Spleen (tissue), 11 donors: Measurements from ENCODE around the gene ITCH. TPM values are rescaled to one million over a fixed set of nuclear protein-coding genes. Genes with fewer than 3 reads are reported as not detected.
"Not testable (repeated sequence)": the region's sequence is repeated elsewhere in the genome, so short reads cannot be mapped to it uniquely, and the experiment has no call there.

Source experiments
- DNase-seq: peaks from one replicate; pipeline ENCODE4 v3.0.0-alpha.2; 2020
- H3K27ac ChIP-seq, 8 donors: fragments of 200-600 bp; sonication (generic) in 7 of 8; 1 replicate in 4 of 8; 2 replicates in 4 of 8; pipeline versions ENCODE4 v1.5.0 to v1.8.0; 2016 to 2021; ENCODE audit warnings: inconsistent platforms in 4 of 8, mild to moderate bottlenecking in 4 of 8, moderate library complexity in 1 of 8
- H3K27me3 ChIP-seq, 7 donors: fragments of 200-600 bp; sonication (generic) in 6 of 7; replicated peaks in 1 of 7; 1 replicate in 4 of 7; 2 replicates in 3 of 7; pipeline versions ENCODE4 v1.5.0 to v1.8.0; 2016 to 2021; ENCODE audit warnings: inconsistent platforms in 3 of 7, mild to moderate bottlenecking in 1 of 7
- H3K36me3 ChIP-seq, 6 donors: fragments of 200-600 bp; sonication (generic) in 5 of 6; 1 replicate in 4 of 6; 2 replicates in 2 of 6; pipeline versions ENCODE4 v1.5.0 to v1.8.0; 2016 to 2021; ENCODE audit warnings: inconsistent platforms in 2 of 6
- H3K4me1 ChIP-seq, 6 donors: fragments of 200-600 bp; sonication (generic) in 5 of 6; 1 replicate in 3 of 6; 2 replicates in 3 of 6; pipeline versions ENCODE4 v1.5.0 to v1.8.0; 2016 to 2021; ENCODE audit warnings: inconsistent platforms in 3 of 6
- H3K4me3 ChIP-seq, 8 donors: fragments of 200-600 bp; sonication (generic) in 7 of 8; 1 replicate in 4 of 8; 2 replicates in 4 of 8; pipeline versions ENCODE4 v1.5.0 to v1.8.0; 2016 to 2021; ENCODE audit warnings: inconsistent platforms in 4 of 8, mild to moderate bottlenecking in 4 of 8, moderate library complexity in 2 of 8
- H3K9me3 ChIP-seq, 8 donors: fragments of 200-600 bp; sonication (generic) in 7 of 8; 1 replicate in 4 of 8; 2 replicates in 4 of 8; pipeline versions ENCODE4 v1.5.0 to v1.8.0; 2016 to 2021; ENCODE audit warnings: inconsistent platforms in 4 of 8
- POLR2A ChIP-seq, 3 donors: fragments of 450-650 bp; IDR thresholded peaks; one replicate each; pipeline ENCODE4 v1.5.1; 2017; ENCODE audit warnings: antibody characterized with exemption in 3 of 3, mild to moderate bottlenecking in 1 of 3
- POLR2AphosphoS5 ChIP-seq, 3 donors: sonication (generic); formaldehyde crosslinking; IDR thresholded peaks; one replicate each; pipeline ENCODE4 v1.5.1; 2017; ENCODE audit warnings: antibody characterized with exemption in 3 of 3
- WGBS, 5 donors: extraction: QIAGEN DNeasy Blood & Tissue Kit in 3 of 5; methylation state at CpG; one replicate each; pipeline versions ENCODE4 v1.1.5 to v1.1.7; 2013 to 2018; 5-methylcytosine and 5-hydroxymethylcytosine counted together
- intact Hi-C: fragments of 100-400 bp; cut with DNase I; formaldehyde crosslinking; loops from one replicate; pipeline ENCODE4 v1.15.0; 2023; ENCODE audit warnings: low total_unique reads
- polyA plus RNA-seq, 3 donors: library from polyadenylated mRNA; stranded (reverse); fragments of 200-250 nt; gene quantifications; one replicate each; pipeline ENCODE4 v1.2.1, GENCODE V29; 2013
- total RNA-seq, 7 donors: library from RNA; depleted of rRNA in 3 of 7; stranded (reverse); fragments of >200 nt in 3 of 7; fragmentation: NEBNext Ultra II Directional in 4 of 7; extraction: Animal tissue kit (Norgen Biotek cat#: 25700) in 4 of 7; gene quantifications; one replicate each; pipeline versions ENCODE4 v1.1.0 to v1.2.1, GENCODE V29; 2016 to 2021
- TF ChIP-seq, protein P1 (sequence below), 11 experiments: fragments of 200-600 bp in 7 of 11; fragments of 450-650 bp in 4 of 11; sonication (generic) in 4 of 11; IDR thresholded peaks in 8 of 11; conservative IDR thresholded peaks in 3 of 11; 1 replicate in 7 of 11; 2 replicates in 4 of 11; pipeline versions ENCODE4 v1.4.0 to v1.8.0; 2016 to 2021; ENCODE audit warnings: antibody characterized with exemption in 11 of 11, inconsistent platforms in 4 of 11, mild to moderate bottlenecking in 1 of 11
- donor health status: healthy with polysubstance abuse.
- donor health status: DM: no; HTN: no; CAD: no; lungs with moderate emphysema.
- donor health status: DM: no; HTN: no; CAD: no.
- donor health status: Bipolar disorder and iron deficiency.
- donor health status: healthy.
- donor health status: DM: no; HTN: no; CAD: no.
- donor health status: DM: yes; HTN: yes; CAD: no.

The ITCH gene
- total and polyA plus RNA-seq, 10 donors: 6.9 to 72.7 (median 61.6) TPM

DNA sequence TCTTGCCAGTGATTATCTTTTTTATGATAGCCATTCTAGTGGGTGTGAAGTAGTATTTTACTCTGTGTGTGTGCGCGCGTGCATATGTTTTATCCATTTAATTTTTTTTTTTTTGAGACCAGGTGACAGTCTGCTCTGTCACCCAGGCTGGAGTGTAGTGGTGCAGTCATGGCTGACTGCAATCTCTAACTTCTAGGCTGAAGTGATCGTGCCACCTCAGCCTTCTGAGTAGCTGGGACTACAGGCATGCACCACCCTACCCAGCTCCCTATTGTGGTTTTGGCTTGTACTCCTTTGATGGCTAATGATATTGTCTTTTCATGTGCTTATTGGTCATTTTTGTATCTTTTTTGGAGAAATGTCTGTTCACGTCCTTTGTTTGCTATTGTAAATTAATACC lies 33.3 kb downstream of the ITCH start:
- no peaks in the 10 kb centered on the region for H3K27me3 ChIP-seq
- peaks cover 0 to 34% (median 1%) of the 10 kb centered on the region in 6 donors for H3K4me1 ChIP-seq
- H3K9me3 ChIP-seq: no peaks in the 10 kb centered on the region
- intact Hi-C loops: no loop called here
- DNase-seq: no peak
- 93 to 97% (median 94%) methylated on average over 5 of the region's 5 CpGs for WGBS, 5 donors
- TF ChIP-seq POLR2AphosphoS5 (IDR thresholded peaks at IDR 0.05) (no peak), POLR2A (IDR thresholded peaks at IDR 0.05) (no peak)
- TF ChIP-seq, protein P1, sequence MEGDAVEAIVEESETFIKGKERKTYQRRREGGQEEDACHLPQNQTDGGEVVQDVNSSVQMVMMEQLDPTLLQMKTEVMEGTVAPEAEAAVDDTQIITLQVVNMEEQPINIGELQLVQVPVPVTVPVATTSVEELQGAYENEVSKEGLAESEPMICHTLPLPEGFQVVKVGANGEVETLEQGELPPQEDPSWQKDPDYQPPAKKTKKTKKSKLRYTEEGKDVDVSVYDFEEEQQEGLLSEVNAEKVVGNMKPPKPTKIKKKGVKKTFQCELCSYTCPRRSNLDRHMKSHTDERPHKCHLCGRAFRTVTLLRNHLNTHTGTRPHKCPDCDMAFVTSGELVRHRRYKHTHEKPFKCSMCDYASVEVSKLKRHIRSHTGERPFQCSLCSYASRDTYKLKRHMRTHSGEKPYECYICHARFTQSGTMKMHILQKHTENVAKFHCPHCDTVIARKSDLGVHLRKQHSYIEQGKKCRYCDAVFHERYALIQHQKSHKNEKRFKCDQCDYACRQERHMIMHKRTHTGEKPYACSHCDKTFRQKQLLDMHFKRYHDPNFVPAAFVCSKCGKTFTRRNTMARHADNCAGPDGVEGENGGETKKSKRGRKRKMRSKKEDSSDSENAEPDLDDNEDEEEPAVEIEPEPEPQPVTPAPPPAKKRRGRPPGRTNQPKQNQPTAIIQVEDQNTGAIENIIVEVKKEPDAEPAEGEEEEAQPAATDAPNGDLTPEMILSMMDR (IDR thresholded peaks at IDR 0.05 in 8 of 11, conservative IDR thresholded peaks at IDR 0.05 in 3 of 11): no peak
- no peak overlapping the region for H3K4me3 ChIP-seq
- H3K27ac ChIP-seq: no peak overlapping the region
- peaks cover 0 to 90% (median 33%) of the 10 kb centered on the region in 6 donors for H3K36me3 ChIP-seq

- Histone ChIP-seq H3K27ac (no peak overlapping the region), H3K4me1 (peaks cover 0 to 37% (median 8%) of the 10 kb centered on the region in 6 donors), H3K9me3 (no peaks in the 10 kb centered on the region), H3K27me3 (no peaks in the 10 kb centered on the region), H3K36me3 (peaks cover 0 to 96% (median 33%) of the 10 kb centered on the region in 6 donors), H3K4me3 (no peak overlapping the region)
- TF ChIP-seq POLR2AphosphoS5 (IDR thresholded peaks at IDR 0.05): no peak
- TF ChIP-seq, protein P1 (IDR thresholded peaks at IDR 0.05 in 8 of 11, conservative IDR thresholded peaks at IDR 0.05 in 3 of 11): no peak
- TF ChIP-seq POLR2A (IDR thresholded peaks at IDR 0.05): no peak
- intact Hi-C loops: no loop called here
- DNase-seq: no peak
- 86 to 97% (median 92%) methylated on average over 9 of the region's 9 CpGs for WGBS, 5 donors
Observed at GRCh38 chr20:34397096-34397495, 34.0 kb downstream of the ITCH start.

GRCh38 chr20:34400776-34401175 lies 37.7 kb downstream of the ITCH start:
- 93 to 97% (median 96%) methylated on average over 6 of the region's 6 CpGs for WGBS, 5 donors
- H3K9me3 ChIP-seq, H3K4me3 ChIP-seq, DNase-seq, H3K27ac ChIP-seq, intact Hi-C loops, H3K27me3 ChIP-seq: not testable (repeated sequence)
- Histone ChIP-seq H3K36me3 (peaks cover 0 to 74% (median 11%) of the 10 kb centered on the region in 6 donors), H3K4me1 (peaks cover 28 to 66% (median 43%) of the 10 kb centered on the region in 6 donors)

DNA sequence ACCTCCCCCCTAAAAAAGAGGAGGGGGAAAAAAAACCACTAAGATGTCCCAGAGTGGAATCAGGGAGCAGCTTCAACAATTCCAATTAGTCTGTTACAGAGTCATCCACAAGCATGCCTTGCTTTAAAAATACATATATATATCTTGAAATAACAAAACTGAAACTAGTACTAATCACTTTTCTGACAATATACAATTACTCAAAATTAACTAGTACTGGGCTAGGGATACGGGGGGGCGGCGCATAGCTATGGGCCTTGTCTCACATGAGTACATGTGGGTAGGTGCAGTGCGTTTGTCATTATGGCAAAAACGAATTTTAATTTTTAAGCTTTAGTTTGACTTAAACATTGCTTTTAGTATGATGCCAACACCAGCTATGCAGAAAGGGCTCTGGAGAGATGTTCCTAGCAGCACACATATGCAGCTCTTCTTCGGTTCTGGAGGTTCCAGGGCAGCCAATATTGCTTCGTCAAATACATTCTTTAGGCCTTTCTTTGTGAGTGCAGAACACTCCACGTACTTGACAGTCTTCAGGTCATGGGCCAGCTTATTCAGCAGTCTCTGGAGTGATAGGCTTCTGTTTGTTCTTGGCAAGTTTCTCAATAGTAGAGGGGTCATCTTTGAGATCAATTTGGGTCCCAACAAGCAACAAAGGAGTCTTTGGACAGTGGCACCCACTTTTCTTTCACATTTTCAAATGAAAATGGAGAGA lies 38.8 kb downstream of the ITCH start:
- Histone ChIP-seq H3K4me1 (peaks cover 30 to 69% (median 50%) of the 10 kb centered on the region in 6 donors), H3K9me3 (no peaks in the 10 kb centered on the region), H3K27me3 (no peaks in the 10 kb centered on the region), H3K4me3 (no peak overlapping the region), H3K27ac (peak overlapping the region in 4 of 8 donors; percentile 50 to 63 (median 60)), H3K36me3 (peaks cover 0 to 64% (median 8%) of the 10 kb centered on the region in 6 donors)
- WGBS, 5 donors: 84 to 92% (median 86%) methylated on average over 8 of the region's 8 CpGs
- intact Hi-C loops: no loop called here
- TF ChIP-seq, protein P1 (IDR thresholded peaks at IDR 0.05 in 8 of 11, conservative IDR thresholded peaks at IDR 0.05 in 3 of 11): no peak
- TF ChIP-seq POLR2AphosphoS5 (IDR thresholded peaks at IDR 0.05): no peak
- no peak for DNase-seq
